HK-2 (cell line): Measurements from ENCODE around the gene CHMP4A.
"Not testable (repeated sequence)": the region's sequence is repeated elsewhere in the genome, so short reads cannot be mapped to it uniquely, and the experiment has no call there.

Experiments used
- DNase-seq: peaks from one replicate; pipeline ENCODE4 v3.0.0-alpha.2; 2018; ENCODE audit not compliant: unreplicated experiment

Gene CHMP4A

GRCh38 chr14:24224618-24225071 is 11.4 kb upstream of the CHMP4A start:
- no peak for DNase-seq

DNA sequence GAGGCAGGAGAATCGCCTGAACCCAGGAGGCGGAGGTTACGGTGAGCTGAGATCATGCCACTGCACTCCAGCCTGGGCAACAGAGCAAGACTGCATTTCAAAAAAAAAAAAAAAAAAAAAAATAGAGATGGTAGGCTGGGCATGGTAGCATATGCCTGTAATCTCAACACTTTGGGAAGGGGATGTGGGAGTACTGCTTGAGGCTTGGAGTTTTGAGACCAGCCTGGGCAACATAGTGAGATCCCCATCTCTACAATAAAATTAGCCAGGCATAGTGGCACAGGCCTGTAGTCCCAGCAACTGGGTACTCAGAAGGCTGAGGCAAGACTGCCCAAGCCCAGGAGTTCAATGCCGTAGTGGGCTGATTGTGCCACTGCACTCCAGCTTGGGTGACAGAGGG is 9.7 kb upstream of the CHMP4A start:
- not testable (repeated sequence) for DNase-seq

- no peak for DNase-seq
Measured at GRCh38 chr14:24219521-24219920, 6.2 kb upstream of the CHMP4A start.

GRCh38 chr14:24219080-24219479 is 5.8 kb upstream of the CHMP4A start:
- no peak for DNase-seq

DNA sequence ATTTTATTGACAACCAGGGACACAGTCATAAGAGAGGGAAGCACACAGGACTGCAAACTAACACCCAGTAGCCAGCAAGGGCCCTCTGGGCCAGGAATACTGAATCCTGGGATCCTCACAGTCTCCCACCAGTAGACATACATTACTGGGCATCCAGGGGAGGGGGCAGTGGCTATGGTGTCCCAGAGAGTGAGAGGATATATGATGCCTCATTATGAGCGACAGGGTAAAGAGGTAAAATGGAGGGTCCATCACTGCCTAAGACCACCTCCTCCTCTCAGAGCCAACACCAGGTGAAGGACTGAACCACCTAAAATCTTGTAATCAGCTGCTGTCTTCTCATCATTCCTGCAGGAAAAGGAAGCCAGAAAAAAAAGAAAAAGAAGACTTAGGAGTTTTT is 3.6 kb upstream of the CHMP4A start:
- DNase-seq, result not testable (repeated sequence)

- DNase-seq, result no peak
Measured at GRCh38 chr14:24216345-24216699, 3.0 kb upstream of the CHMP4A start.

GRCh38 chr14:24215495-24216344 is 2.4 kb upstream of the CHMP4A start, which contains the start of gene MDP1:
TSS of gene MDP1 (minus strand) at chr14:24216066. CDS start at chr14:24215955, 111 bp downstream.
- DNase-seq, result peak; percentile 78

GRCh38 chr14:24213866-24214662 is 776 bp upstream of the CHMP4A start:
- no peak for DNase-seq

DNA sequence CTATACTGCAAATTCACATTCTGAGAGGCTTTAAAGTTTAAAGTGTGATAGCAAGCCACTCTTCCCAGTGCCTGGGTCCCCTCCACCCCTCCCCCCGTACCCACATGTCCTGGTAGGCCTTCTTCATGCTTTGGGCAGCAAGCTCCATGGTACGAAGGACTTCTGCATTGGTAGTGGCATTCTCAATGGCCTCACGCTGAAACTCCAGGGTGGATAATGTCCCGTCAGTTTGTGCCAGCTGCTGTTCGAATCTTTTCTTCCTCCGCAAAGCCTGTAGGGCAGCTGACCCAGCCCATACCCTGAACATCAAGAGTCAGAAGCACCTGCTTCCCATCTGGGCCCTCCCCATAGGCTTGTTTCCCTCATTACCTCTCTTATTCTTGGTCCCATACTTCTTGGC is 2.0 kb downstream of the CHMP4A start:
- DNase-seq, result no peak

- DNase-seq, result no peak
Measured at GRCh38 chr14:24207625-24208024, 5.7 kb downstream of the CHMP4A start.

DNA sequence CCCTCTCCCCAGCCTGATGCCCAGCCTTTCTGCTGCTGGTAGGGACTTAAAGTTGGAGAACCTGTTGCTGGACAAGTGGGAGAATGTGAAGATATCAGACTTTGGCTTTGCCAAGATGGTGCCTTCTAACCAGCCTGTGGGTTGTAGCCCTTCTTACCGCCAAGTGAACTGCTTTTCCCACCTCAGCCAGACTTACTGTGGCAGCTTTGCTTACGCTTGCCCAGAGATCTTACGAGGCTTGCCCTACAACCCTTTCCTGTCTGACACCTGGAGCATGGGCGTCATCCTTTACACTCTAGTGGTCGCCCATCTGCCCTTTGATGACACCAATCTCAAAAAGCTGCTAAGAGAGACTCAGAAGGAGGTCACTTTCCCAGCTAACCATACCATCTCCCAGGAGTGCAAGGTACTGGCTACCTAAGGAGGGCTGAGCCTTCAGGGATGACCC is 6.2 kb downstream of the CHMP4A start:
- DNase-seq, result no peak

DNA sequence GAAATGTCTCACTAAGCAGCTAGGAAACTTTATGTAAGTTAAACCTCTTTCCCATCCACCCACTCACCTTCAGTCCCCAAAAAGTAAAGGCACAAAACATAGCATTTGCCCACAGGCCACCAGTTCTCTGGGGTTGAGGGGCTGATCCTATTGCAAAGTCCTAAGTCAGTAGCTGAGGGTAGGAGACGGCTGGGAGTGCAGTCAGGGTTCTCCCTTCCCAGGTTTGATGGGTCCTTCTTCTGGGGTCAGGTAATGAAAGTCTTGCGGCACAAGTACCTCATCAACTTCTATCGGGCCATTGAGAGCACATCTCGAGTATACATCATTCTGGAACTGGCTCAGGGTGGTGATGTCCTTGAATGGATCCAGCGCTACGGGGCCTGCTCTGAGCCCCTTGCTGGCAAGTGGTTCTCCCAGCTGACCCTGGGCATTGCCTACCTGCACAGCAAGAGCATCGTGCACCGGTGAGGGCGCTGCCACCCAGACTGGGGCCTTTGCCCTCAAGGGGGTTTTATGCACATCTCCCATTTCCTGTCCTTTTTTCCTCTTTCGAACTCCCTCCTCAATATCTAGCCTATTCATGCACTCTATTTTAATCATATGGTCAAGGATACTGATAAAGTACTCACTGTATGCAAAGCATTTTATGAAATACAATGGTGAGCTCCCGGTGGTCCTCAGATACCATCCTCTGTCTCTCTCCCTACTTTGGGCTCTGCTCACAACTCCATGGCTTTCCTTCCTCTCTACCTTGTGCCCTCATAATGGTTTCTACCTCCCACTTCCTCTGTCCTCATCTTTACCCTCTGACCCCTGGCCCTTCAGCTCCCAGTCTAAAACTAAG is 6.8 kb downstream of the CHMP4A start:
- no peak for DNase-seq

GRCh38 chr14:24204163-24205146 is 8.8 kb downstream of the CHMP4A start:
- DNase-seq, result no peak

DNA sequence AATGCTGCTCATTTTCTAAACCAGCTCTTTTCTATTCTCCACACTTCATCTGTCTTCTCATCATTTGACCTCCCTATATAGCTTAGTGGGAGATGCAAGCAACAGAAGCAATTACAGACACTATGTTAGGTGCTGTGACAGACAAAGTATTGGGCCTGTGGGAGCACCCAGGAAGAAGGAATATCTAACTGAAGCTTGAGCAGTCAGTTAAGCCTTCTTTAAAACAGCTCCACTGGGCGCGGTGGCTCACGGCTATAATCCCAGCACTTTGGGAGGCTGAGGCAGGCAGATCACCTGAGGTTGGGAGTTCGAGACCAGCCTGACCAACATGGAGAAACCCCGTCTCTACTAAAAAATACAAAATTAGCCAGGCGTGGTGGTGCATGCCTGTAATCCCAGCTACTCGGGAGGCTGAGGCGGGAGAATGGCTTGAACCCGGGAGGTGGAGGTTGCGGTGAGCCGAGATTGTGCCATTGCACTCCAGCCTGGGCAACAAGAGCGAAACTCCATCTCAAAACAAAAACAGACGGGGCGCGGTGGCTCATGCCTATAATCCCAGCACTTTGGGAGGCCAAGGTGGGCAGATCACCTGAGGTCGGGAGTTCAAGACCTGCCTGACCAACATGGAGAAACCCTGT is 9.9 kb downstream of the CHMP4A start:
- DNase-seq, result not testable (repeated sequence)

DNA sequence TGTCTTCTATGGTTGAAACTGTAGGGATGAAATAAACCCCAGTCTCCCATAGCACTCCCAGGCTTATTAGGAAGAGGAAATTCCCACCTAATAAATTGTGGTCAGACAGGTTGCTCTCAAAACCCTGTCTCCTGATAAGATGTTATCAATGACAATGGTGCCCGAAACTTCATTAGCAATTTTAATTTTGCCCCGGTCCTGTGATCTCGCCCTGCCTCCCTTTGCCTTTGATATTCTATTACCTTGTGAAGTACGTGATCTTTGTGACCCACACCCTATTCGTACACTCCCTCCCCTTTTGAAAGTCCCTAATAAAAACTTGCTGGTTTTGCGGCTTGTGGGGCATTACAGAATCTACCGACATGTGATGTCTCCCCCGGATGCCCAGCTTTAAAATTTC is 10.8 kb downstream of the CHMP4A start:
- not testable (repeated sequence) for DNase-seq

DNA sequence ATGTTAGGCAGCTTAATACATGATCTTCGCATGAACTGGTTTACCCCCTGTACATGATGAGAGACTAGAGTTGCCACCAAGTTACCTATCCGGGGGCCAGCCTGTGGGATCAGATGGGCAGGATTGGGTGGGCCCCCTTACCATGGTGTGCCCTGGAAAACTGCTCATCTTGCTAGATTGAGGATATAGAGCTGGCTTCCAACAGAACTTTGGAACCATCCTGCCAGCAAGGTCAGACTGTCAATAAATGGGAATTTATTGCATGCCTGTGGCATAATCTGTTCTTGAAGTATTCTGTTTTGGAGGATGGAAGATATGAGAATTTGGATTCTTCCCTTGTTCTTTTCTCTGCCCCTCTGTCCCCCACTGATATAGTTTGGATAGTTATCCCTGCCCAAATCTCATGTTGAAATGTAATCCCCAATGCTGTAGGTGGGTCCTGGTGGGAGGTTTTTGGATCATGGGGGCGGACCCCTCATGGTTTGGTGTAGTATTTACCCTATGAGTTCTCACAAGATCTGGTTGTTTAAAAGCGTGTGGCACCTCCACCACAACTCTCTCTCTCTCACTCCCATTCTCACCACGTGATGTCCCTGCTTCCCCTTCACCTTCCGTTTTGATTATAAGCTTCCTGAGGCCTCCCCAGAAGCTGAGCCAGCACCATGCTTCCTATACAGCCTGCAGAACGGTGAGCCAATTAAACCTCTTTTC is 14.3 kb downstream of the CHMP4A start:
- no peak for DNase-seq

DNA sequence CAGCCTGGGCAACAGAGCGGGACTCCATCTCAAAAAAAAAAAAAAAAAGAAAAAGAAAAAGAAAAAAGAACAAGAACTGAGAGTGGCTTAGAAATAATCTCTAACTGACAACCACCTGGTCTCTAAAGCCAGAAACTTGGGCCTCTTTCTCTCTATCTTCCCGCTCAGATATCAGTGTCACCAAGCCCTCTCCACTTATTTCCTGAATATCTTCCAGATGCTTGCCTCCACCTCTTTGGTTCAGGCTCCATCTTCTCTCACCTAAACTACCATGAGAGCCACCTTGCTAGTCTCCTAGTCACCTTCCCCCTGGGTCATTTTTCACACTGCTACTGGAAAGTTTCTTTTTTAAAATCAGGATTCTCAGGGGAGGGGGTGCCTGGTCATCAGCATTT is 16.2 kb downstream of the CHMP4A start:
- no peak for DNase-seq

- DNase-seq, result no peak
Measured at GRCh38 chr14:24196071-24197055, 16.9 kb downstream of the CHMP4A start.
